Adrenal gland (tissue), 12 donors: ENCODE results near the gene CFAP74. TPM values are rescaled to one million over a fixed set of nuclear protein-coding genes. Genes with fewer than 3 reads are reported as not detected.

Source experiments
- DNase-seq, 7 donors: peaks; one replicate each; pipeline ENCODE4 v3.0.0-alpha.2; 2019 to 2020
- H3K27ac ChIP-seq, 5 donors: fragments of 200-600 bp; sonication (generic) in 4 of 5; 1 replicate in 3 of 5; 2 replicates in 2 of 5; pipeline versions ENCODE4 v1.5.1 to v1.8.0; 2016 to 2020; ENCODE audit warnings: mild to moderate bottlenecking in 1 of 5
- H3K27me3 ChIP-seq: fragments of 200-600 bp; 2 replicates; pipeline ENCODE4 v1.8.0; 2021
- H3K36me3 ChIP-seq, 2 donors: fragments of 200-600 bp; replicated peaks in 1 of 2; 1 replicate in 1 of 2; 2 replicates in 1 of 2; pipeline versions ENCODE4 v1.5.1 to v1.8.0; 2018 to 2022
- H3K4me1 ChIP-seq, 2 donors: fragments of 200-600 bp; replicated peaks in 1 of 2; 1 replicate in 1 of 2; 2 replicates in 1 of 2; pipeline versions ENCODE4 v1.5.1 to v1.8.0; 2018 to 2021
- H3K4me3 ChIP-seq, 4 donors: fragments of 200-600 bp; sonication (generic) in 3 of 4; one replicate each; pipeline ENCODE4 v1.5.1; 2016 to 2018
- H3K9me3 ChIP-seq, 3 donors: fragments of 200-600 bp; sonication (generic) in 1 of 3; replicated peaks in 1 of 3; 1 replicate in 2 of 3; 2 replicates in 1 of 3; pipeline versions ENCODE4 v1.5.1 to v1.8.0; 2016 to 2021
- POLR2A ChIP-seq, 2 donors: fragments of 450-650 bp; IDR thresholded peaks; one replicate each; pipeline ENCODE4 v1.6.1; 2017; ENCODE audit warnings: antibody characterized with exemption in 2 of 2, mild to moderate bottlenecking in 2 of 2, moderate library complexity in 1 of 2
- WGBS, 4 donors: extraction: QIAGEN DNeasy Blood & Tissue Kit in 2 of 4; methylation state at CpG; one replicate each; pipeline versions ENCODE4 v1.1.5 to v1.1.7; 2013 to 2017; 5-methylcytosine and 5-hydroxymethylcytosine counted together
- intact Hi-C, 2 donors: fragments of 100-400 bp; cut with DNase I; formaldehyde crosslinking; loops; one replicate each; pipeline versions ENCODE4 v1.14.1 to v1.15.0; 2022 to 2023
- polyA plus RNA-seq, 3 donors: library from polyadenylated mRNA; stranded (reverse); fragments of 200-250 nt in 2 of 3; fragments of 350-450 nt in 1 of 3; fragmentation: Illumina TruSeq in 1 of 3; extraction: RNeasy Lipid Tissue Mini Kit (QIAGEN cat#74804) in 1 of 3; gene quantifications; one replicate each; pipeline ENCODE4 v1.2.3, GENCODE V29; 2013 to 2014
- total RNA-seq, 9 donors: library from RNA; depleted of rRNA in 4 of 9; stranded (reverse); fragments of >200 nt in 4 of 9; fragments of 120-200 nt in 1 of 9; fragmentation: NEBNext Ultra II Directional in 1 of 9; extraction: Animal tissue kit (Norgen Biotek cat#: 25700) in 1 of 9; gene quantifications; one replicate each; pipeline versions ENCODE4 v1.1.0 to v1.2.4, GENCODE V29; 2013 to 2023
- TF ChIP-seq, protein P1 (sequence below), 6 experiments: fragments of 450-650 bp in 4 of 6; fragments of 200-600 bp in 2 of 6; sonication (generic) in 1 of 6; IDR thresholded peaks; 1 replicate in 5 of 6; 2 replicates in 1 of 6; pipeline versions ENCODE4 v1.5.1 to v1.8.0; 2016 to 2021; ENCODE audit warnings: antibody characterized with exemption in 6 of 6, mild to moderate bottlenecking in 2 of 6, moderate library complexity in 1 of 6
- donor health status: healthy with polysubstance abuse.
- donor health status: Bipolar disorder and iron deficiency.
- donor health status: DM: yes; HTN: yes; CAD: no.
- donor health status: DM: no; HTN: no; CAD: no.
- donor health status: DM: no; HTN: no; CAD: no.
- donor health status: DM: yes; HTN: yes; CAD: no.

CFAP74 gene
- total and polyA plus RNA-seq, 12 donors: 0.11 to 7.6 (median 2.8) TPM; not detected in 1

GRCh38 chr1:2039251-2039650 is 35.7 kb upstream of the CFAP74 start:
- DNase-seq: no peak
- intact Hi-C loops: no loop called here
- Histone ChIP-seq H3K4me3 (no peak overlapping the region), H3K36me3 (no peaks in the 10 kb centered on the region), H3K9me3 (no peaks in the 10 kb centered on the region), H3K27me3 (no peaks in the 10 kb centered on the region), H3K4me1 (no peaks in the 10 kb centered on the region), H3K27ac (no peak overlapping the region)
- no peak for TF ChIP-seq POLR2A (IDR thresholded peaks at IDR 0.05)
- TF ChIP-seq, protein P1, sequence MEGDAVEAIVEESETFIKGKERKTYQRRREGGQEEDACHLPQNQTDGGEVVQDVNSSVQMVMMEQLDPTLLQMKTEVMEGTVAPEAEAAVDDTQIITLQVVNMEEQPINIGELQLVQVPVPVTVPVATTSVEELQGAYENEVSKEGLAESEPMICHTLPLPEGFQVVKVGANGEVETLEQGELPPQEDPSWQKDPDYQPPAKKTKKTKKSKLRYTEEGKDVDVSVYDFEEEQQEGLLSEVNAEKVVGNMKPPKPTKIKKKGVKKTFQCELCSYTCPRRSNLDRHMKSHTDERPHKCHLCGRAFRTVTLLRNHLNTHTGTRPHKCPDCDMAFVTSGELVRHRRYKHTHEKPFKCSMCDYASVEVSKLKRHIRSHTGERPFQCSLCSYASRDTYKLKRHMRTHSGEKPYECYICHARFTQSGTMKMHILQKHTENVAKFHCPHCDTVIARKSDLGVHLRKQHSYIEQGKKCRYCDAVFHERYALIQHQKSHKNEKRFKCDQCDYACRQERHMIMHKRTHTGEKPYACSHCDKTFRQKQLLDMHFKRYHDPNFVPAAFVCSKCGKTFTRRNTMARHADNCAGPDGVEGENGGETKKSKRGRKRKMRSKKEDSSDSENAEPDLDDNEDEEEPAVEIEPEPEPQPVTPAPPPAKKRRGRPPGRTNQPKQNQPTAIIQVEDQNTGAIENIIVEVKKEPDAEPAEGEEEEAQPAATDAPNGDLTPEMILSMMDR (IDR thresholded peaks at IDR 0.05): no peak
- WGBS, 4 donors: 86 to 95% (median 90%) methylated on average over 8 of the region's 8 CpGs

DNA sequence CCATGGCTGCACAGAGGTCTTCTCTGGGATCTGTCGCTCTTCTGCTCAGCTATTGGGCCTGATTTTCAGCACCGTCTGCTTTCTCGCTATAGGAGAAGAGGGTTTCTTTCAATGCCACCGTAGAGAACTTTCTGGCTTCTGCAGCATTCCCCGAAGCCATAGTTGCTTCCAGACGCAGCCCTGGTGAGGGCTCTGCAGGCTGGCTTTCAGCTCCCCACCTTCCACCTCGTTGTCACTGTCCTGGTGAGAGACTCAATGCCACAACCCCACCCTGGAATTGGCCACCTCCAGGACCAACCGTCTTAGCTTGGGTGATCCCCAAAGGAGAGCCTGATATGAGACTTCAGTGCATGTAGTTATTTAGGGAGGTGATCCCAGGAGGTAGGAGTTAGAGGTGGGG is 34.6 kb upstream of the CFAP74 start:
- H3K27me3 ChIP-seq: no peaks in the 10 kb centered on the region
- no peaks in the 10 kb centered on the region for H3K36me3 ChIP-seq
- no peak overlapping the region for H3K27ac ChIP-seq
- no peaks in the 10 kb centered on the region for H3K4me1 ChIP-seq
- DNase-seq: no peak
- TF ChIP-seq, protein P1 (IDR thresholded peaks at IDR 0.05): no peak
- no peak for TF ChIP-seq POLR2A (IDR thresholded peaks at IDR 0.05)
- H3K9me3 ChIP-seq: no peaks in the 10 kb centered on the region
- no peak overlapping the region for H3K4me3 ChIP-seq
- 86 to 95% (median 92%) methylated on average over 8 of the region's 8 CpGs for WGBS, 4 donors
- intact Hi-C loops: no loop called here

DNA sequence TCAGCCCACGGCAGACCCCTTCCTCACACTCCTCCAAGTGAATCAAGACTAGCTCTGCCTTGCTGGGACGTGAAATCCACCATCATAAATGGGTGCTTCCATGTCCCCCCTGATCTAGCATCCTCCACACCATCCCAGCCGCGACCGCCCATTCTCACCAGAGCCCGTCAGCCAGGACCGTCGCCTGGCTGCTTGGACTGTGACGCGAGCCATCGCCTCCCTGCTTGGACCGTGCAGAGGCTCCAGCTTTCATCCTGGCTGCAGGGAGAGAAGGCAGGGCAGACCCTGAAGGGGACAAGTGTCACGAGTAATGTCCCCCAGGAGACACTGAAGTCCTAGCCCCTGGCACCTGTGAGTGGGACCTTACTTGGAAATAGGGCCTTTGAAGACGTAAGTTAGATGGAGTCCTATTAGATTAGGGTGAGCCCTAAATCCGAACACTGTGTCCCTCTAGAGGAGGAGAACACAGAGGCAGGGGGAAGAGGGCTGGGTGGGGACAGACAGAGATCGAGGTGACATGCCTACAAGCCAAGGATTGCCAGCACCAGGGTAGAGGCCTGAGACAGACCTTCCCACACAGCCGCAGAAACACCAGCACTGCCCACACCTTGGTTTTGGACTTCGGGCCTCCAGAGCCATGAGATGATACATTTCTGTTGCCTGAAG is 33.9 kb upstream of the CFAP74 start:
- Histone ChIP-seq H3K27ac (no peak overlapping the region), H3K36me3 (no peaks in the 10 kb centered on the region), H3K4me3 (no peak overlapping the region), H3K27me3 (no peaks in the 10 kb centered on the region), H3K4me1 (peaks cover under 1 to 2% of the 10 kb centered on the region in 2 donors), H3K9me3 (no peaks in the 10 kb centered on the region)
- no peak for TF ChIP-seq POLR2A (IDR thresholded peaks at IDR 0.05)
- TF ChIP-seq, protein P1 (IDR thresholded peaks at IDR 0.05): no peak
- intact Hi-C loops: no loop called here
- no peak for DNase-seq
- WGBS, 4 donors: 84 to 91% (median 89%) methylated on average over 17 to 18 of the region's 18 CpGs

DNA sequence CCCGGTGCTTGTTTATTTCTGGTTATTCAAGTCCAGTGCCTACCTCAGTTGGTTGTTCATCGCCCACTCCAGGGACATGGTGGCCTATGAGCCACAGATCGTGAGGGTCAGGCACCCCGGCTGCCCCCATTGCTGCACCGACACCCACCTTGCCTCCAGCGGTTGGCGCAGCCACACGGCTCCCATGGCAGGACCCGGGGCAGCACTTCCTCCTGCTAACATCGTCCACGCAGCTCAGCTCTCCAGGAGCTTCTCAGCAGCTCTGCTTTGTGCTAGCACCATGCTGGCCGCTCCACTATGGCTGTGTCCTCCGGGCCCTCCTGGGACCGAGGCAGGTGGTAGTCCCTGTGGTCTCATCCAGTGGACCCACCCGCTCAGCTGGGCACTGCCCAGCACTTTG is 32.7 kb upstream of the CFAP74 start:
- intact Hi-C loops: no loop called here
- 77 to 91% (median 85%) methylated on average over 14 to 15 of the region's 15 CpGs for WGBS, 4 donors

More for the DNA sequence above, 32.7 kb upstream of the CFAP74 start:
- H3K36me3 ChIP-seq: no peaks in the 10 kb centered on the region
- no peaks in the 10 kb centered on the region for H3K27me3 ChIP-seq
- no peak for DNase-seq
- H3K9me3 ChIP-seq: no peaks in the 10 kb centered on the region
- no peak for TF ChIP-seq POLR2A (IDR thresholded peaks at IDR 0.05)
- TF ChIP-seq, protein P1 (IDR thresholded peaks at IDR 0.05): no peak
- no peak overlapping the region for H3K27ac ChIP-seq
- H3K4me1 ChIP-seq: peaks cover 6 to 12% of the 10 kb centered on the region in 2 donors
- no peak overlapping the region for H3K4me3 ChIP-seq
